Activated naive CD4-positive, alpha-beta T cell treated with anti-CD3 and anti-CD28 coated beads, Interleukin-2, amount 50 U/mL, for 24 hours (primary cell): ENCODE measurements around the gene ARHGAP45.
A peak's percentile ranks its signal among the peaks of the same experiment; 100 is the strongest.

Experiments used
- H3K27ac Mint-ChIP-seq: one replicate; pipeline ENCODE4 v1.8.0; 2021; ENCODE audit warnings: mild to moderate bottlenecking, mixed read lengths
- H3K27me3 Mint-ChIP-seq: one replicate; pipeline ENCODE4 v1.8.0; 2021; ENCODE audit warnings: mixed read lengths
- H3K36me3 Mint-ChIP-seq: one replicate; pipeline ENCODE4 v1.8.0; 2021; ENCODE audit warnings: mixed read lengths
- H3K4me1 Mint-ChIP-seq: one replicate; pipeline ENCODE4 v1.8.0; 2021; ENCODE audit warnings: mixed read lengths
- H3K4me3 Mint-ChIP-seq: one replicate; pipeline ENCODE4 v1.8.0; 2021; ENCODE audit warnings: mild to moderate bottlenecking, mixed read lengths
- H3K9me3 Mint-ChIP-seq: one replicate; pipeline ENCODE4 v1.8.0; 2021; ENCODE audit warnings: mixed read lengths

Gene ARHGAP45

GRCh38 chr19:1060689-1061088, 6.3 kb upstream of the ARHGAP45 start:
- no peaks in the 10 kb centered on the region for H3K9me3 Mint-ChIP-seq
- peaks cover 9% of the 10 kb centered on the region for H3K36me3 Mint-ChIP-seq
- H3K4me3 Mint-ChIP-seq = no peak overlapping the region
- H3K27ac Mint-ChIP-seq = no peak overlapping the region
- H3K27me3 Mint-ChIP-seq = no peaks in the 10 kb centered on the region
- H3K4me1 Mint-ChIP-seq = peaks cover 39% of the 10 kb centered on the region

- Mint-ChIP-seq H3K36me3 (peaks cover 3% of the 10 kb centered on the region), H3K4me3 (no peak overlapping the region), H3K9me3 (no peaks in the 10 kb centered on the region), H3K27me3 (no peaks in the 10 kb centered on the region), H3K27ac (no peak overlapping the region), H3K4me1 (peaks cover 38% of the 10 kb centered on the region)
These were observed 5.0 kb upstream of the ARHGAP45 start for GRCh38 chr19:1061987-1062386.

- peaks cover under 1% of the 10 kb centered on the region for H3K36me3 Mint-ChIP-seq
- H3K4me1 Mint-ChIP-seq = peaks cover 33% of the 10 kb centered on the region
- no peak overlapping the region for H3K27ac Mint-ChIP-seq
- H3K27me3 Mint-ChIP-seq = no peaks in the 10 kb centered on the region
- no peaks in the 10 kb centered on the region for H3K9me3 Mint-ChIP-seq
- H3K4me3 Mint-ChIP-seq = no peak overlapping the region
These were observed 4.5 kb upstream of the ARHGAP45 start for GRCh38 chr19:1062387-1063029.

- H3K27me3 Mint-ChIP-seq = no peaks in the 10 kb centered on the region
- no peaks in the 10 kb centered on the region for H3K9me3 Mint-ChIP-seq
- H3K4me3 Mint-ChIP-seq = no peak overlapping the region
- H3K27ac Mint-ChIP-seq = no peak overlapping the region
- no peaks in the 10 kb centered on the region for H3K36me3 Mint-ChIP-seq
- peaks cover 25% of the 10 kb centered on the region for H3K4me1 Mint-ChIP-seq
These were observed 3.7 kb upstream of the ARHGAP45 start for GRCh38 chr19:1063030-1063908.

GRCh38 chr19:1063909-1064660, 2.9 kb upstream of the ARHGAP45 start:
- Mint-ChIP-seq H3K36me3 (peaks cover 3% of the 10 kb centered on the region), H3K27me3 (no peaks in the 10 kb centered on the region), H3K9me3 (no peaks in the 10 kb centered on the region), H3K27ac (no peak overlapping the region), H3K4me3 (no peak overlapping the region), H3K4me1 (peaks cover 29% of the 10 kb centered on the region)

GRCh38 chr19:1064661-1065605, 2.0 kb upstream of the ARHGAP45 start:
- Mint-ChIP-seq H3K27ac (no peak overlapping the region), H3K4me3 (peak overlapping the region; percentile 36)

GRCh38 chr19:1065606-1066109, 1.3 kb upstream of the ARHGAP45 start:
- peaks cover 3% of the 10 kb centered on the region for H3K36me3 Mint-ChIP-seq
- H3K4me1 Mint-ChIP-seq = peaks cover 39% of the 10 kb centered on the region
- no peaks in the 10 kb centered on the region for H3K9me3 Mint-ChIP-seq
- no peaks in the 10 kb centered on the region for H3K27me3 Mint-ChIP-seq
- peak overlapping the region; percentile 30 for H3K4me3 Mint-ChIP-seq
- H3K27ac Mint-ChIP-seq = no peak overlapping the region

More at GRCh38 chr19:1064661-1065605, 2.0 kb upstream of the ARHGAP45 start:
- Mint-ChIP-seq H3K9me3 (no peaks in the 10 kb centered on the region), H3K4me1 (peaks cover 36% of the 10 kb centered on the region), H3K36me3 (peaks cover 3% of the 10 kb centered on the region), H3K27me3 (no peaks in the 10 kb centered on the region)

- peak overlapping the region; percentile 60 for H3K4me3 Mint-ChIP-seq
- no peaks in the 10 kb centered on the region for H3K27me3 Mint-ChIP-seq
- peaks cover 3% of the 10 kb centered on the region for H3K36me3 Mint-ChIP-seq
- no peaks in the 10 kb centered on the region for H3K9me3 Mint-ChIP-seq
- peaks cover 39% of the 10 kb centered on the region for H3K4me1 Mint-ChIP-seq
- H3K27ac Mint-ChIP-seq = no peak overlapping the region
These were observed 668 bp upstream of the ARHGAP45 start for GRCh38 chr19:1066251-1066747.

- Mint-ChIP-seq H3K4me3 (peak overlapping the region; percentile 82), H3K9me3 (no peaks in the 10 kb centered on the region), H3K27me3 (no peaks in the 10 kb centered on the region), H3K36me3 (peaks cover 5% of the 10 kb centered on the region), H3K27ac (peak overlapping the region; percentile 70), H3K4me1 (peaks cover 49% of the 10 kb centered on the region)
These were observed 482 bp downstream of the ARHGAP45 start for GRCh38 chr19:1067341-1067957.

GRCh38 chr19:1068009-1069001, 1.3 kb downstream of the ARHGAP45 start:
- Mint-ChIP-seq H3K9me3 (no peaks in the 10 kb centered on the region), H3K4me1 (peaks cover 58% of the 10 kb centered on the region), H3K4me3 (peak overlapping the region; percentile 82), H3K27me3 (no peaks in the 10 kb centered on the region), H3K36me3 (peaks cover 5% of the 10 kb centered on the region), H3K27ac (peak overlapping the region; percentile 96)

- no peaks in the 10 kb centered on the region for H3K9me3 Mint-ChIP-seq
- H3K27ac Mint-ChIP-seq = peak overlapping the region; percentile 96
- H3K27me3 Mint-ChIP-seq = no peaks in the 10 kb centered on the region
- H3K4me1 Mint-ChIP-seq = peaks cover 60% of the 10 kb centered on the region
- peaks cover 5% of the 10 kb centered on the region for H3K36me3 Mint-ChIP-seq
- H3K4me3 Mint-ChIP-seq = peak overlapping the region; percentile 82
These were observed 2.2 kb downstream of the ARHGAP45 start for GRCh38 chr19:1069009-1069779.

- Mint-ChIP-seq H3K36me3 (peaks cover 6% of the 10 kb centered on the region), H3K4me3 (peak overlapping the region; percentile 39), H3K27me3 (no peaks in the 10 kb centered on the region), H3K4me1 (peaks cover 52% of the 10 kb centered on the region), H3K27ac (no peak overlapping the region), H3K9me3 (no peaks in the 10 kb centered on the region)
These were observed 3.6 kb downstream of the ARHGAP45 start for GRCh38 chr19:1070576-1070930.
